IPS-20b (cell line): Measurements from ENCODE around the gene SERPINE3.

ENCODE experiments used
- H3K27ac ChIP-seq: one replicate; pipeline ENCODE4 v1.5.1; 2013; ENCODE audit warnings: low read length
- H3K27me3 ChIP-seq: 2 replicates; pipeline ENCODE4 v1.6.1; 2013; ENCODE audit warnings: mild to moderate bottlenecking, low read length, inconsistent platforms; ENCODE audit not compliant: insufficient read depth
- H3K36me3 ChIP-seq: 2 replicates; pipeline ENCODE4 v1.6.1; 2013; ENCODE audit warnings: low read depth, mild to moderate bottlenecking, inconsistent platforms, low read length, moderate library complexity; ENCODE audit not compliant: insufficient read depth
- H3K4me1 ChIP-seq: 2 replicates; pipeline ENCODE4 v1.6.1; 2013; ENCODE audit warnings: mild to moderate bottlenecking, control low read depth, inconsistent platforms, low read length, moderate library complexity; ENCODE audit not compliant: insufficient read depth
- H3K4me3 ChIP-seq: 2 replicates; pipeline ENCODE4 v1.5.1; 2013; ENCODE audit warnings: mild to moderate bottlenecking, low read length, inconsistent platforms
- H3K9ac ChIP-seq: 2 replicates; pipeline ENCODE4 v1.6.1; 2013; ENCODE audit warnings: low read depth, mild to moderate bottlenecking, inconsistent platforms, low read length, moderate library complexity
- H3K9me3 ChIP-seq: 2 replicates; pipeline ENCODE4 v1.6.1; 2013; ENCODE audit warnings: mild to moderate bottlenecking, low read depth, low read length, inconsistent platforms; ENCODE audit not compliant: insufficient read depth

The SERPINE3 gene

GRCh38 chr13:51339354-51339753, at the start of gene SERPINE3:
Gene SERPINE3 (plus strand): TSS chr13:51339691. CDS start chr13:51341092, 1,401 bp downstream.
- H3K4me3 ChIP-seq = no peak within 1 kb of the TSS
- no peaks in the 10 kb centered on the region for H3K9me3 ChIP-seq
- H3K27me3 ChIP-seq = no peaks in the 10 kb centered on the region
- no peak within 1 kb of the TSS for H3K9ac ChIP-seq
- no peaks in the 10 kb centered on the region for H3K36me3 ChIP-seq
- H3K27ac ChIP-seq = no peak within 1 kb of the TSS
- no peaks in the 10 kb centered on the region for H3K4me1 ChIP-seq

DNA sequence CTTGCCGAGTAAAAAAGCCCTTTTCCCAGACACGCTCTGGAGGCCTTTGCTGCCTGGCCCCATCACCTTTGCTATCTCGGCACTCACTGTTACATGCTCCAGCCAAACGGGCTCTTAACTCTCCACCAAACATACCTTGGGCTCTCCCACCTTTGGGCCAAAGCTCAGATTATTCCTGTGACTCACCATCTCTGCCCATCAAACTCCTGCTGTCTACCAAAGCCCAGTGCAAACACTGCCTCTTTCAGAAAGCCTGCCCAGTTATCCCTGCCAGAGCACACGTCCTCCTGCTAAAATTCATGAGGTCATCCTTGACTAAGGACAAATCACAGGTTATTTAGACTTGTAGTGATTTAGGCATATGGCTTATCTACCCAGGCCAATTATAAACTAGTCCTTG, 48.1 kb upstream of the SERPINE3 start:
- H3K27ac ChIP-seq = no peak overlapping the region
- H3K9ac ChIP-seq = no peak overlapping the region
- H3K36me3 ChIP-seq = no peaks in the 10 kb centered on the region
- H3K27me3 ChIP-seq = no peaks in the 10 kb centered on the region
- no peaks in the 10 kb centered on the region for H3K9me3 ChIP-seq
- peaks cover 3% of the 10 kb centered on the region; the same call in 1 of the 2 replicates for H3K4me1 ChIP-seq
- no peak overlapping the region for H3K4me3 ChIP-seq

DNA sequence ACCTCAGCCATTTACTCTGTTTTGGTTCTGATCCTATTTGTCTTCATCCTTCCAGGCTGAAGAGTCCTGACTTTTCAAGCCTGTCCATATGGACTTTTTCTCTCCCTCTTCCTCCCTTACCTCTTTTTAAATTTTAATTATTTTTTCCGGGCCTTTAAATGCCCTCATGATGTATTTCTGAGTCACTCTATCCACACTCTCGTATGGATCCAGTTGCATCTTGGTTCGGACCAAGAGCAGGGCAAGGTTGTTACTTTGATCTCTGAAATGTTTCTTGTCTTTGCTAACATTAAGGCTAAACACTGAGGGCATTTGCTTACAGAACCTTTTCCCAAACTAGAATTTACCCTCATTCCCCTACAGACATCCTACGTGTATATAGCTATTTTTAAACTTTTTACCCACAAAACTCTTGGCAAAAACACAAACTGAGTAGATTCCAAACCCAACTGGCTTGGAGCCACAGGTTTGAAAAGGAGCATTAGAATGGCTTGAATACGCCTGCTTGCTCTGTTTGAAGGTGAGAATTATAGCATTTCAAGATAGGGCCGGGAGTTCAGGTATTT, 47.4 kb upstream of the SERPINE3 start:
- Histone ChIP-seq H3K4me1 (peaks cover 7% of the 10 kb centered on the region; the same call in 1 of the 2 replicates), H3K9me3 (no peaks in the 10 kb centered on the region), H3K27me3 (no peaks in the 10 kb centered on the region), H3K36me3 (no peaks in the 10 kb centered on the region), H3K4me3 (no peak overlapping the region), H3K9ac (no peak overlapping the region), H3K27ac (no peak overlapping the region)

- H3K36me3 ChIP-seq = no peaks in the 10 kb centered on the region
- no peaks in the 10 kb centered on the region for H3K9me3 ChIP-seq
- H3K4me3 ChIP-seq = no peak overlapping the region
- no peak overlapping the region for H3K27ac ChIP-seq
- no peaks in the 10 kb centered on the region for H3K27me3 ChIP-seq
- no peak overlapping the region for H3K9ac ChIP-seq
- peaks cover 11% of the 10 kb centered on the region; the same call in 1 of the 2 replicates for H3K4me1 ChIP-seq
Measured at GRCh38 chr13:51297556-51297955, 41.9 kb upstream of the SERPINE3 start.

DNA sequence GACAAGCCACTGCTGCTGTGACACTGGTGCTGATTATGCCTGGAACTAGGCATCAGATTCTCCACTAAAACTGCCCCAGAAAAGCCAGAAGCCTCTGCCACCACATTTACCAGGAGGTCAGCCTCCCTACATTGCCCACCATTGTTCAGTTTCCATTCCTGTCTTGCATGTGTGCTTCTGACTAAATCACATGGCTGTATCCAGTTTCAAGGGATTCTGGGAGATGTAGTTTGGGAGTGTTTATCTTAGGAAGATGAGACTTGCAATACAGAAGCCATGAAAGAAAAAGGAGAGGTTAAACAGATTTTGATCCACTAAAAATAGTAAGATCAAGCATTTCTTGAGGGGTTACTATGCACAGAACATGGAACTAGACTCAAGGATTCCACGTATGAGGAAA, 40.7 kb upstream of the SERPINE3 start:
- Histone ChIP-seq H3K9me3 (no peaks in the 10 kb centered on the region), H3K9ac (no peak overlapping the region), H3K4me3 (no peak overlapping the region), H3K27ac (no peak overlapping the region), H3K4me1 (peaks cover 19% of the 10 kb centered on the region; the same call in 1 of the 2 replicates), H3K27me3 (no peaks in the 10 kb centered on the region), H3K36me3 (no peaks in the 10 kb centered on the region)

DNA sequence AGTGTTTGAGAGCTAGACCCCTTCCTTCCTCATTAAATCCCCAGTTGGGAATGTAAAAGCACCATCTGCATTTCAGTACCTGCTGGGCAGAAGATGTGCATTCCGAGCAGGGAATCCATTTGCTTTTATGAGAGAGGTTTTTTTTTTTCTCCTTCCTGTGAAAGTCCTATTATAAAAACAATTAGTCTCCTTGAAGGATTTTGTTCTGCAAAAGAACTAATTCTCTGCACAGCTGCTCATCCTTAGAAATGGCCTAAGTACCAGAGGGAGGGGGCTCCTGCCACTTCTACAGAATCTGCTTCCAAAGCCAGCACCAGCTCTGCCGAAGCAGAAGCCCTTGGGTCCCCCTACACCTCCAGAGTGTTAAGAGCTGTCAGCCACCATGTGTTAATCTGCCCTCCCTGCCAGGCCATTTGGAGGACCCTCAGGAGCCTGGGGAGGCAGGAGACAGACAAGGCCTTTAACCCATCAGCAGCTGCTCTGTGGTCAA, 36.4 kb upstream of the SERPINE3 start:
- Histone ChIP-seq H3K9me3 (no peaks in the 10 kb centered on the region), H3K9ac (peak overlapping the region; percentile 68; the same call in 1 of the 2 replicates), H3K4me1 (peaks cover 27% of the 10 kb centered on the region), H3K27ac (peak overlapping the region; percentile 83), H3K27me3 (no peaks in the 10 kb centered on the region), H3K4me3 (peak overlapping the region; percentile 32; the same call in 1 of the 2 replicates), H3K36me3 (no peaks in the 10 kb centered on the region)

DNA sequence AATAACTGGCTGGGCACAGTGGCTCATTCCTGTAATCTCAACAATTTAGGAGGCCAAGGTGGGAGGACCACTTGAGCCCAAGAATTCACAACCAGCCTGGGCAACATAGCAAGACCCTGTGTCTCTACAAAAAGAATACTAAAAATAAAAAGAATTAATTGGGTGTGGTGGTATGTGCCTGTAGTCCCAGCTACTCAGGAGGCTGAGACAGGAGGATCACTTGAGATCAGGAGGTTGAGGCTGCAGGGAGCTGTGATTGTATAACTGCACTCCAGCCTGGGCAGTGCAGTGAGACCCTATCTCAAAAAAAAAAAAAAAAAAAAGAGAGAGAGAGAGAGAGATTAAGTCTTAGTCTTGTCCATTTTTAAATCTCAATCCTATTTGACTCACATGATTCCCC, 35.6 kb upstream of the SERPINE3 start:
- no peaks in the 10 kb centered on the region for H3K27me3 ChIP-seq
- peak overlapping the region; percentile 68; the same call in 1 of the 2 replicates for H3K9ac ChIP-seq
- no peaks in the 10 kb centered on the region for H3K9me3 ChIP-seq
- no peaks in the 10 kb centered on the region for H3K36me3 ChIP-seq
- peak overlapping the region; percentile 32; the same call in 1 of the 2 replicates for H3K4me3 ChIP-seq
- H3K27ac ChIP-seq = peak overlapping the region; percentile 83
- H3K4me1 ChIP-seq = peaks cover 27% of the 10 kb centered on the region

DNA sequence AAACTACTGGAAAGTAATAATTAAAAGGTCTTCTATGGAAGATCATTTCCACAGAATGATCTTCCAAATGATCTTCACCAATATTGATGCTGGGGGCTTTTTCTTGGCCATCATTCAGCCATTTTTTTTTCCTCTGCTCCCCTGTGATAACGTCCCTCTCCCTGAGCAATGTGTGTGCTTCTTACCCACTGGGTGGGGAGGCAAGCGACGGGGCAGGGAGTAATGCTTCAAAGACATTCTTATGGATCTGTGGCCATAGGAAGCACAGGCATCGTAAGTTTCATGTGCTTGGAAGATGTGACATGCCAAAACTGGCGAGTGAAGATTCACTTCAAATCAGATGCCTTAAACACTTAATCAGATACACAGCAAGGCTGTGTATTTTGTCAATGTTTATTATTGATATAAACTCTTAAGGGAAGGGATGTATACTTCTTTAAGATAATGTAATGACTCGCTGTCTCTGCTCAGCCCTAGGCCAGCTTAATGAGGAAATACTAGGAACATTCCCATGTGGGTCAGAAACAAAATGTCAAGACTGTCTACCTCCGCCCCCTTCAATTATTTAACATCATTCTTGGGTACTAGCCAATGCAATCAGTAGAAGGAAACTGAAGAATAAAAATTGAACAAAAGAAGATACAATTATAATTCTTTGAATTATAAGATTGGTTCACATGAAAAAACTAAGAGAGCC, 34.1 kb upstream of the SERPINE3 start:
- peak overlapping the region; percentile 45; the same call in 1 of the 2 replicates for H3K9ac ChIP-seq
- H3K27ac ChIP-seq = peak overlapping the region; percentile 54
- H3K4me1 ChIP-seq = peaks cover 27% of the 10 kb centered on the region
- H3K9me3 ChIP-seq = no peaks in the 10 kb centered on the region
- no peak overlapping the region for H3K4me3 ChIP-seq
- H3K36me3 ChIP-seq = no peaks in the 10 kb centered on the region
- H3K27me3 ChIP-seq = no peaks in the 10 kb centered on the region

DNA sequence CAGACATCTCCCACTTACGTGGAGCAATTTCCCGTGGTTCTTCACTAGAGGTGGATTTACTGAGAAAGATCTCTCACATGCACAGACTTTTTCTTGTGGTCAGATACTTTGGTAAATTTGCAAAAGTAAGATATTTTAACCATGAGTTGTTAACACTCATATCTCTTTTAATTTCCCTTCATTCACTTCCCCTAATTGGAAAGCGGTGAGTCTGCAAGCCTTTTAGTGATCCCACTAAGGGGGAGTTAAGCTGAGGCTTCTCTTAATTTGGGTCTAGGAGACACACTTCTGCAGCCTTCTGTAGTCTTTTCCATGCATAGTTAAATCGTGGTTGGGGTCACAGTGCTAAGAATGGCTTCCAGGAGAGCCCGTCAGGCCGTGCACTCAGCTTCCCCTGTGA, 30.7 kb upstream of the SERPINE3 start:
- Histone ChIP-seq H3K4me1 (peaks cover 26% of the 10 kb centered on the region), H3K27ac (peak overlapping the region; percentile 39), H3K4me3 (no peak overlapping the region), H3K9me3 (no peaks in the 10 kb centered on the region), H3K27me3 (no peaks in the 10 kb centered on the region), H3K9ac (peak overlapping the region; percentile 22; the same call in 1 of the 2 replicates), H3K36me3 (no peaks in the 10 kb centered on the region)

- Histone ChIP-seq H3K4me1 (peaks cover 21% of the 10 kb centered on the region), H3K9ac (no peak overlapping the region; the same call in 1 of the 2 replicates)
Measured at GRCh38 chr13:51311231-51311630, 28.3 kb upstream of the SERPINE3 start.

DNA sequence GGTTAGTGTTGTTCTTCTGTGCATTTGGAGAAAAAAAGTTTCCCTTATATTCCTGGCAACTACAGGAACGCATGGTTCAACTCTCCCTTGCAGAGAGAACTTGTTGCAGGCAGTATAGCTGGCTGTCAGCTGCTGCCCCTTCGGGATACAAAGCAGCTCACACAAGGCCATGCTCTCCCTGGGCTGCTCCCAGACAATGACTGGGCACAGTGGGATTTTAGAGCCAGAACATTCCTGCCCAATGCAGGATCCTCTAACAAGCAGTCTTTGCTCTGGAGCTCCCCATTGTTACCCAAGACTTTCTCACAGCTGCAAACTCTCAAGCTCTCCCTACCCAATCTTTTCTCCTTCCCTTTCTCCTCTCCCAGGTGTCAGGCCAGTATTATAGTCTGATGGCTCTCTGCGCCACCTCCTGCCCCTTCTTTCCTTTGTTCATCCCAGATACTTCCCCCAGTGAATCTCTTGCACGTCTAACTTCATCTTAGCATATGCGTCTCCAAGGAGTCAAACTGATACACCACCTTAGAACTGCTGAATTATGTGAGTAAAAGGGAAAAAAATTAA, 27.5 kb upstream of the SERPINE3 start:
- Histone ChIP-seq H3K9ac (peak overlapping the region; percentile 1; the same call in 1 of the 2 replicates), H3K4me1 (peaks cover 21% of the 10 kb centered on the region), H3K27me3 (no peaks in the 10 kb centered on the region), H3K36me3 (no peaks in the 10 kb centered on the region), H3K4me3 (no peak overlapping the region), H3K27ac (no peak overlapping the region), H3K9me3 (no peaks in the 10 kb centered on the region)

More at GRCh38 chr13:51311231-51311630, 28.3 kb upstream of the SERPINE3 start:
- H3K27ac ChIP-seq = no peak overlapping the region
- H3K9me3 ChIP-seq = no peaks in the 10 kb centered on the region
- H3K36me3 ChIP-seq = no peaks in the 10 kb centered on the region
- H3K4me3 ChIP-seq = no peak overlapping the region
- no peaks in the 10 kb centered on the region for H3K27me3 ChIP-seq
